ENCODE results near the gene IL22RA2. TPM values are rescaled to one million over a fixed set of nuclear protein-coding genes. Genes with fewer than 3 reads are reported as not detected.
"Not testable (repeated sequence)": the region's sequence is repeated elsewhere in the genome, so short reads cannot be mapped to it uniquely, and the experiment has no call there.

Gene IL22RA2
- total and polyA plus RNA-seq, 7 experiments from 2014 or later = not detected

GRCh38 chr6:137217801-137218472, 44.5 kb upstream of the IL22RA2 start:
- peak overlapping the region; percentile 91 for H3K27ac ChIP-seq (ENCODE audit: low read depth, low read length)
- Mint-ChIP-seq H3K4me1 (peaks cover 40 to 83% (median 68%) of the 10 kb centered on the region in 7 donors), H3K4me3 (peak overlapping the region; percentile 85 to 100 (median 99)), H3K27ac (peak overlapping the region; percentile 91 to 100 (median 100)), H3K36me3 (peaks cover 0 to 27% (median 3%) of the 10 kb centered on the region in 5 donors), H3K9me3 (peaks cover 0 to 6% (median 0%) of the 10 kb centered on the region in 11 donors), H3K27me3 (no peaks in the 10 kb centered on the region)
- ChIA-PET POLR2A (interaction anchor here (0.6 to 1.1 kb wide), 2 partner anchors 19 to 1822 kb away, joined by 4 read pairs; no protein-coding TSS in a partner anchor), CTCF (interaction anchor here (0.6 to 1.0 kb wide), 2 partner anchors 14 kb away, joined by 3 read pairs; no protein-coding TSS in a partner anchor)
- H3K4me1 ChIP-seq (ENCODE audit: control insufficient read depth in 2 of 2, insufficient read depth in 2 of 2, low read length in 2 of 2) = peaks cover 27 to 46% of the 10 kb centered on the region in 2 donors
- peak in 1 of 9 donors; percentile 7 for DNase-seq
- no peaks in the 10 kb centered on the region for H3K9me3 ChIP-seq (ENCODE audit: control insufficient read depth in 2 of 3, low read length in 3 of 3)
- H3K27me3 ChIP-seq (ENCODE audit: control insufficient read depth in 2 of 2, insufficient read depth in 2 of 2, low read length in 2 of 2) = no peaks in the 10 kb centered on the region
- H3K4me3 ChIP-seq (ENCODE audit: low read length) = peak overlapping the region; percentile 88
- ATAC-seq = no peak
- peaks cover 0 to 5% (median 0%) of the 10 kb centered on the region in 3 experiments for H3K36me3 ChIP-seq (ENCODE audit: control insufficient read depth in 2 of 3, insufficient read depth in 3 of 3, low read length in 3 of 3)
- intact Hi-C loops (cut with micrococcal nuclease) = loop anchor here (1.0 to 10.0 kb wide), 8 partner anchors 15 to 1557 kb away; partner anchors contain the start of genes CCDC28A (in 1 of the 2), HEBP2 (in 1 of the 2) and TNFAIP3 (in 1 of the 2)

- Mint-ChIP-seq H3K4me1 (peaks cover 41 to 80% (median 73%) of the 10 kb centered on the region in 7 donors), H3K27ac (peak overlapping the region in 1 of 9 donors; percentile 34), H3K9me3 (peaks cover 0 to 8% (median 0%) of the 10 kb centered on the region in 11 donors), H3K36me3 (peaks cover 0 to 32% (median 5%) of the 10 kb centered on the region in 5 donors), H3K27me3 (no peaks in the 10 kb centered on the region), H3K4me3 (peak overlapping the region; percentile 7 to 100 (median 45))
- Histone ChIP-seq H3K9me3 (ENCODE audit: control insufficient read depth in 2 of 3, low read length in 3 of 3) (no peaks in the 10 kb centered on the region), H3K36me3 (ENCODE audit: control insufficient read depth in 2 of 3, insufficient read depth in 3 of 3, low read length in 3 of 3) (peaks cover 0 to 5% (median 0%) of the 10 kb centered on the region in 3 experiments), H3K4me1 (ENCODE audit: control insufficient read depth in 2 of 2, insufficient read depth in 2 of 2, low read length in 2 of 2) (peaks cover 22 to 46% of the 10 kb centered on the region in 2 donors), H3K27me3 (ENCODE audit: control insufficient read depth in 2 of 2, insufficient read depth in 2 of 2, low read length in 2 of 2) (no peaks in the 10 kb centered on the region), H3K4me3 (ENCODE audit: low read length) (no peak overlapping the region), H3K27ac (ENCODE audit: low read depth, low read length) (no peak overlapping the region)
- CTCF ChIA-PET = interaction anchor here (1.0 kb wide), 1 partner anchor 15 kb away, joined by 3 read pairs; no protein-coding TSS in a partner anchor
- no peak for ATAC-seq
- no peak for DNase-seq
- POLR2A ChIA-PET = no interaction called here
- intact Hi-C loops (cut with micrococcal nuclease) = loop anchor here in 1 of 2 donors (5.0 to 10.0 kb wide), 4 partner anchors 60 to 1558 kb away; partner anchors contain the start of genes CCDC28A and TNFAIP3
Observed at GRCh38 chr6:137216875-137217553, 43.6 kb upstream of the IL22RA2 start.

DNA sequence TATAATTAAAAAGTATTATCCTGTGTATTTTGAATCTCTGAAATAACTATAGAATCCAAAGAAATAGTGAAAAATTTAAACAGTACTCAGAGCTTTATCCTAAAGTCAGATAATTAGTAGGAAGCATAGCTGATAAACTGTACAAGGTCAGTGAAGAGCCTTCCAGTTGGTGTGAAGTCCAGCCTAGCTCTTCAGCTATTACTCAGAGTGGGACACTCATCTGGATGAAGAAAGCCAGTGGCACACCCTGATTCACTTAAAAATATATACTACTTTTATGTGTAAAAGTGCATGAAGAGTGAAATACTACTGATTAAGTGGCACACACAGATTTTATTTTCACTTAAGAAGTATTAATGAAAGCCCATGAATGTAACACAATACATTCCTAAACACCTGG, 42.7 kb upstream of the IL22RA2 start:
- no peak overlapping the region for H3K27ac Mint-ChIP-seq
- peak overlapping the region in 8 of 10 donors; percentile 22 to 100 (median 65) for H3K4me3 Mint-ChIP-seq
- ChIA-PET POLR2A (no interaction called here), CTCF (interaction anchor here (0.6 kb wide), 1 partner anchor 16 kb away, joined by 3 read pairs; no protein-coding TSS in a partner anchor)
- peaks cover 21 to 46% of the 10 kb centered on the region in 2 donors for H3K4me1 ChIP-seq (ENCODE audit: control insufficient read depth in 2 of 2, insufficient read depth in 2 of 2, low read length in 2 of 2)
- no peak overlapping the region for H3K27ac ChIP-seq (ENCODE audit: low read depth, low read length)
- no peaks in the 10 kb centered on the region for H3K27me3 ChIP-seq (ENCODE audit: control insufficient read depth in 2 of 2, insufficient read depth in 2 of 2, low read length in 2 of 2)
- peaks cover 2 to 41% (median 11%) of the 10 kb centered on the region in 5 donors for H3K36me3 Mint-ChIP-seq
- H3K9me3 Mint-ChIP-seq = peaks cover 0 to 8% (median 0%) of the 10 kb centered on the region in 11 donors
- H3K4me1 Mint-ChIP-seq = peaks cover 42 to 88% (median 73%) of the 10 kb centered on the region in 7 donors
- H3K4me3 ChIP-seq (ENCODE audit: low read length) = no peak overlapping the region
- peaks cover 0 to 5% (median 0%) of the 10 kb centered on the region in 3 experiments for H3K36me3 ChIP-seq (ENCODE audit: control insufficient read depth in 2 of 3, insufficient read depth in 3 of 3, low read length in 3 of 3)
- intact Hi-C loops (cut with micrococcal nuclease) = loop anchor here in 1 of 2 donors (5.0 to 10.0 kb wide), 4 partner anchors 59 to 1559 kb away; partner anchors contain the start of genes CCDC28A and TNFAIP3
- H3K27me3 Mint-ChIP-seq = no peaks in the 10 kb centered on the region
- no peak for ATAC-seq
- no peaks in the 10 kb centered on the region for H3K9me3 ChIP-seq (ENCODE audit: control insufficient read depth in 2 of 3, low read length in 3 of 3)
- no peak for DNase-seq

DNA sequence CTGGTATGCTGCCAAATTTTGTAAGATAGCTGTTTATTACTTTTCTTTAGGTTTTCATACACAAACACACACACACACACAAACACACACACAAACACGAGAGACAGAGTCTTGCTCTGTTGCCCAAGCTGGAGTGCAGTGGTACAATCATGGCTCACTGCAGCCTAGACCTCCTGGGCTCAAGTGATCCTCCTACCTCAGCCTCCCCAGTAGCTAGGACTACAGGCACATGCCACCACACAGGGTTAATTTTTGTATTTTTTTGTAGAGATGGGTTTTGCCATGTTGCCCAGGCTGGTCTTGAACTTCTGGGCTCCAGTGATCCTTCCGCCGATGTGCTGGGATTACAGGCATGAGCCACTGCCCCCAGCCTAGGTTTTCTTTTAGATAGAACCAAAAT, 42.2 kb upstream of the IL22RA2 start:
- H3K27ac ChIP-seq (ENCODE audit: low read depth, low read length); H3K4me3 Mint-ChIP-seq; H3K9me3 Mint-ChIP-seq; H3K4me3 ChIP-seq (ENCODE audit: low read length); H3K27me3 ChIP-seq (ENCODE audit: control insufficient read depth in 2 of 2, insufficient read depth in 2 of 2, low read length in 2 of 2); POLR2A ChIA-PET; DNase-seq; H3K27me3 Mint-ChIP-seq; H3K36me3 ChIP-seq (ENCODE audit: control insufficient read depth in 2 of 3, insufficient read depth in 3 of 3, low read length in 3 of 3); ATAC-seq; H3K9me3 ChIP-seq (ENCODE audit: control insufficient read depth in 2 of 3, low read length in 3 of 3): not testable (repeated sequence)
- Mint-ChIP-seq H3K27ac (peak overlapping the region in 1 of 9 donors; percentile 12), H3K36me3 (peaks cover 3 to 40% (median 13%) of the 10 kb centered on the region in 5 donors), H3K4me1 (peaks cover 44 to 90% (median 69%) of the 10 kb centered on the region in 7 donors)
- H3K4me1 ChIP-seq (ENCODE audit: control insufficient read depth in 2 of 2, insufficient read depth in 2 of 2, low read length in 2 of 2) = peaks cover 21 to 49% of the 10 kb centered on the region in 2 donors
- CTCF ChIA-PET = interaction anchor here (0.6 kb wide), 1 partner anchor 16 kb away, joined by 3 read pairs; no protein-coding TSS in a partner anchor
- intact Hi-C loops (cut with micrococcal nuclease) = loop anchor here in 1 of 2 donors (5.0 to 10.0 kb wide), 4 partner anchors 58 to 1559 kb away; partner anchors contain the start of genes CCDC28A and TNFAIP3

DNA sequence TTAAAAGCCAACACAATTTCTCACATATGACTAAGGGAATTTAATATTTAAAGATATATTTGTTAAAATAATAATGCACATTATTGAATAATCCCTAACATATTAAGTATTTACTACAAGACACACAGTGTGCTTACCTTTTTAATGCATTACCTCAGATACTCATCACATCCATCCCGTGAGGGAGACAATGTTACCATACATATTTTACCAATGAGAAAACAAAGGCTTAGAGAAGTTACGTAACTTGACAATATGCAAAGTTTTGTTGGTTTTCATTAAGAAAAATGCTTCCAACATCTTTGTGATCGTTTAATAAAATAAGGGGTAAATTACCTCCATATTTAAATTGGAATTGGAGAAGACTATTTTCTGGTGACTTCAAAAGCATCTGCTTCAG, 41.5 kb upstream of the IL22RA2 start:
- no peak overlapping the region for H3K27ac Mint-ChIP-seq
- CTCF ChIA-PET = no interaction called here
- H3K27ac ChIP-seq (ENCODE audit: low read depth, low read length) = no peak overlapping the region

DNA sequence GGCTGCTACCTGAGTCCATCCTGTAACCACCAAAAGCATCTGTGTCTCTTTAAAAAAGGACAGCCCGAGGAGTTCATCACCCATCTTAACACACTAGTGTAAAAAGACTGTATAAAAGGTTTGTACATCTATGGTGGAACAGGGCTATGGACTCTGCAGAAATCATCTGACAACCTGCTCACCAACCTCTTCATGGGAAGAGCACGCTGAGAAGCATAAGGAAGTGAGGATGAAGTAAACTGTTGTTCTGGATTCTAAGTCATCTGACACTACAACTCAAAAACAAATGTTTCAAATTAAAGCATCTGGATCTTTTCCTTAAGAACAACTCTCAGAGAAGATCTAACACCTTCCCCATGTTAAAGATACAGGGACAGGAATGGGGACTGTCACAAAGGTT, 40.4 kb upstream of the IL22RA2 start:
- Histone ChIP-seq H3K36me3 (ENCODE audit: control insufficient read depth in 2 of 3, insufficient read depth in 3 of 3, low read length in 3 of 3) (peaks cover 0 to under 1% (median 0%) of the 10 kb centered on the region in 3 experiments), H3K27me3 (ENCODE audit: control insufficient read depth in 2 of 2, insufficient read depth in 2 of 2, low read length in 2 of 2) (no peaks in the 10 kb centered on the region), H3K4me3 (ENCODE audit: low read length) (no peak overlapping the region), H3K9me3 (ENCODE audit: control insufficient read depth in 2 of 3, low read length in 3 of 3) (no peaks in the 10 kb centered on the region), H3K4me1 (ENCODE audit: control insufficient read depth in 2 of 2, insufficient read depth in 2 of 2, low read length in 2 of 2) (peaks cover 21 to 41% of the 10 kb centered on the region in 2 donors), H3K27ac (ENCODE audit: low read depth, low read length) (no peak overlapping the region)
- peaks cover 9 to 55% (median 31%) of the 10 kb centered on the region in 5 donors for H3K36me3 Mint-ChIP-seq
- no peaks in the 10 kb centered on the region for H3K27me3 Mint-ChIP-seq
- ChIA-PET POLR2A (interaction anchor here (0.6 kb wide), 1 partner anchor 11 kb away, joined by 3 read pairs; no protein-coding TSS in a partner anchor), CTCF (no interaction called here)
- H3K9me3 Mint-ChIP-seq = peaks cover 0 to 18% (median 4%) of the 10 kb centered on the region in 11 donors
- DNase-seq = no peak
- H3K27ac Mint-ChIP-seq = no peak overlapping the region
- peaks cover 37 to 94% (median 66%) of the 10 kb centered on the region in 7 donors for H3K4me1 Mint-ChIP-seq
- intact Hi-C loops (cut with micrococcal nuclease) = loop anchor here in 1 of 2 donors (10.0 kb wide), 1 partner anchor 1561 kb away; the partner anchor contains the start of gene CCDC28A
- peak overlapping the region in 3 of 10 donors; percentile 6 to 9 (median 7) for H3K4me3 Mint-ChIP-seq
- ATAC-seq = no peak

More for the DNA sequence above, 41.5 kb upstream of the IL22RA2 start:
- DNase-seq = no peak
- H3K27me3 Mint-ChIP-seq = no peaks in the 10 kb centered on the region
- peaks cover 40 to 90% (median 62%) of the 10 kb centered on the region in 7 donors for H3K4me1 Mint-ChIP-seq
- no peak for ATAC-seq
- Histone ChIP-seq H3K4me3 (ENCODE audit: low read length) (no peak overlapping the region), H3K27me3 (ENCODE audit: control insufficient read depth in 2 of 2, insufficient read depth in 2 of 2, low read length in 2 of 2) (no peaks in the 10 kb centered on the region), H3K36me3 (ENCODE audit: control insufficient read depth in 2 of 3, insufficient read depth in 3 of 3, low read length in 3 of 3) (peaks cover 0 to 5% (median 0%) of the 10 kb centered on the region in 3 experiments), H3K9me3 (ENCODE audit: control insufficient read depth in 2 of 3, low read length in 3 of 3) (no peaks in the 10 kb centered on the region), H3K4me1 (ENCODE audit: control insufficient read depth in 2 of 2, insufficient read depth in 2 of 2, low read length in 2 of 2) (peaks cover 21 to 46% of the 10 kb centered on the region in 2 donors)
- peaks cover 0 to 9% (median 0%) of the 10 kb centered on the region in 11 donors for H3K9me3 Mint-ChIP-seq
- intact Hi-C loops (cut with micrococcal nuclease) = loop anchor here in 1 of 2 donors (5.0 to 10.0 kb wide), 4 partner anchors 58 to 1560 kb away; partner anchors contain the start of genes CCDC28A and TNFAIP3
- H3K4me3 Mint-ChIP-seq = no peak overlapping the region
- H3K36me3 Mint-ChIP-seq = peaks cover 3 to 44% (median 20%) of the 10 kb centered on the region in 5 donors
- POLR2A ChIA-PET = no interaction called here
